Psoas muscle (tissue), 8 donors: ENCODE data around the gene ALDH3A1. TPM values are rescaled to one million over a fixed set of nuclear protein-coding genes. Genes with fewer than 3 reads are reported as not detected.

Experiments
- ATAC-seq, 4 donors: fragments of 200-7000 bp; cut with Tn5 transposase; one replicate each; pipeline ENCODE4 v1.9.1; 2020; ENCODE audit warnings: moderate library complexity in 3 of 4, mild to moderate bottlenecking in 2 of 4
- DNase-seq, 2 donors: peaks; one replicate each; pipeline ENCODE4 v3.0.0-alpha.2; 2020
- H3K27ac ChIP-seq: fragments of 200-600 bp; one replicate; pipeline ENCODE4 v1.8.0; 2022
- H3K27me3 ChIP-seq, 3 donors: fragments of 200-600 bp in 1 of 3; one replicate each; pipeline versions ENCODE4 v1.6.1 to v1.8.0; 2013 to 2022; ENCODE audit warnings: low read length in 2 of 3, mild to moderate bottlenecking in 2 of 3, moderate library complexity in 1 of 3; ENCODE audit not compliant: insufficient read depth in 3 of 3
- H3K36me3 ChIP-seq, 2 donors: fragments of 200-600 bp in 1 of 2; one replicate each; pipeline versions ENCODE4 v1.6.1 to v1.8.0; 2013 to 2022; ENCODE audit warnings: low read depth in 1 of 2, mild to moderate bottlenecking in 1 of 2, moderate library complexity in 1 of 2; ENCODE audit not compliant: insufficient read depth in 1 of 2
- H3K4me1 ChIP-seq: fragments of 200-600 bp; one replicate; pipeline ENCODE4 v1.8.0; 2022
- H3K4me3 ChIP-seq: fragments of 200-600 bp; one replicate; pipeline ENCODE4 v1.8.0; 2022; ENCODE audit warnings: mild to moderate bottlenecking
- H3K9me3 ChIP-seq: fragments of 200-600 bp; one replicate; pipeline ENCODE4 v1.8.0; 2022
- CTCF ChIP-seq: fragments of 200-600 bp; IDR thresholded peaks from one replicate; pipeline ENCODE4 v1.8.0; 2022; ENCODE audit warnings: antibody characterized with exemption
- WGBS, 3 donors: extraction: QIAGEN DNeasy Blood & Tissue Kit; methylation state at CpG; one replicate each; pipeline versions ENCODE4 v1.1.6 to v1.1.7; 2013; 5-methylcytosine and 5-hydroxymethylcytosine counted together
- intact Hi-C, 2 donors: fragments of 100-400 bp; cut with DNase I; formaldehyde crosslinking; loops; one replicate each; pipeline versions ENCODE4 v1.11.0 to v1.14.2; 2022
- polyA plus RNA-seq, 3 donors: library from polyadenylated mRNA; stranded (reverse); fragments of 200-250 nt; gene quantifications; one replicate each; pipeline ENCODE4 v1.2.3, GENCODE V29; 2013
- total RNA-seq, 4 donors: library from RNA; stranded (reverse); fragmentation: NEBNext Ultra II Directional in 2 of 4; extraction: Animal tissue kit (Norgen Biotek cat#: 25700) in 2 of 4; gene quantifications; one replicate each; pipeline versions ENCODE4 v1.2.1 to v1.2.4, GENCODE V29; 2021 to 2023
- donor health status: healthy with polysubstance abuse.
- donor health status: DM: no; HTN: no; CAD: no; lungs with moderate emphysema.
- donor health status: Bipolar disorder and iron deficiency.
- donor health status: healthy.
- donor health status: DM: yes; HTN: yes; CAD: no.
- donor health status: DM: no; HTN: no; CAD: no.
- donor health status: DM: no; HTN: no; CAD: no.
- donor health status: DM: yes; HTN: yes; CAD: no.

The ALDH3A1 gene
- total and polyA plus RNA-seq, 7 donors = 0.05 to 6.5 (median 0.18) TPM; not detected in 1

GRCh38 chr17:19785854-19786253 lies 37.8 kb upstream of the ALDH3A1 start:
- 67 to 71% (median 70%) methylated on average over 4 of the region's 4 CpGs for WGBS, 3 donors
- H3K36me3 ChIP-seq = peaks cover 0 to 86% of the 10 kb centered on the region in 2 donors

GRCh38 chr17:19781488-19782458 lies 33.7 kb upstream of the ALDH3A1 start:
- no peak for ATAC-seq
- Histone ChIP-seq H3K27me3 (no peaks in the 10 kb centered on the region), H3K9me3 (no peaks in the 10 kb centered on the region), H3K4me1 (no peaks in the 10 kb centered on the region), H3K27ac (no peak overlapping the region), H3K36me3 (peaks cover 0 to 95% of the 10 kb centered on the region in 2 donors), H3K4me3 (no peak overlapping the region)
- no peak for DNase-seq
- WGBS, 3 donors = 95 to 96% (median 95%) methylated on average over 9 of the region's 9 CpGs
- no peak for TF ChIP-seq CTCF
- intact Hi-C loops = no loop called here

More at GRCh38 chr17:19785854-19786253, 37.8 kb upstream of the ALDH3A1 start:
- DNase-seq (no peak), ATAC-seq (no peak)
- intact Hi-C loops = no loop called here
- H3K27me3 ChIP-seq = no peaks in the 10 kb centered on the region
- no peaks in the 10 kb centered on the region for H3K4me1 ChIP-seq
- no peak for TF ChIP-seq CTCF
- no peak overlapping the region for H3K4me3 ChIP-seq
- no peak overlapping the region for H3K27ac ChIP-seq
- no peaks in the 10 kb centered on the region for H3K9me3 ChIP-seq

GRCh38 chr17:19780846-19781245 lies 32.7 kb upstream of the ALDH3A1 start:
- intact Hi-C loops = no loop called here
- Histone ChIP-seq H3K27me3 (no peaks in the 10 kb centered on the region), H3K4me3 (no peak overlapping the region), H3K36me3 (peaks cover 0 to 96% of the 10 kb centered on the region in 2 donors), H3K27ac (no peak overlapping the region), H3K9me3 (no peaks in the 10 kb centered on the region), H3K4me1 (no peaks in the 10 kb centered on the region)
- ATAC-seq = no peak
- 71 to 83% (median 75%) methylated on average over 4 of the region's 4 CpGs for WGBS, 3 donors
- no peak for TF ChIP-seq CTCF
- DNase-seq = no peak

- Histone ChIP-seq H3K4me3 (no peak overlapping the region), H3K4me1 (no peaks in the 10 kb centered on the region), H3K27ac (no peak overlapping the region), H3K27me3 (no peaks in the 10 kb centered on the region), H3K9me3 (no peaks in the 10 kb centered on the region), H3K36me3 (peaks cover 0 to 61% of the 10 kb centered on the region in 2 donors)
- ATAC-seq (no peak), DNase-seq (no peak)
- TF ChIP-seq CTCF = no peak
- 86 to 93% (median 87%) methylated on average over 6 of the region's 6 CpGs for WGBS, 3 donors
- intact Hi-C loops = no loop called here
These were observed 25.4 kb upstream of the ALDH3A1 start for GRCh38 chr17:19773534-19773933.
